ENCODE measurements around the gene PLGRKT. TPM values are rescaled to one million over a fixed set of nuclear protein-coding genes. Genes with fewer than 3 reads are reported as not detected.

The PLGRKT gene
- polyA plus RNA-seq, 1 donor from 2014 or later: 80.0 TPM

DNA sequence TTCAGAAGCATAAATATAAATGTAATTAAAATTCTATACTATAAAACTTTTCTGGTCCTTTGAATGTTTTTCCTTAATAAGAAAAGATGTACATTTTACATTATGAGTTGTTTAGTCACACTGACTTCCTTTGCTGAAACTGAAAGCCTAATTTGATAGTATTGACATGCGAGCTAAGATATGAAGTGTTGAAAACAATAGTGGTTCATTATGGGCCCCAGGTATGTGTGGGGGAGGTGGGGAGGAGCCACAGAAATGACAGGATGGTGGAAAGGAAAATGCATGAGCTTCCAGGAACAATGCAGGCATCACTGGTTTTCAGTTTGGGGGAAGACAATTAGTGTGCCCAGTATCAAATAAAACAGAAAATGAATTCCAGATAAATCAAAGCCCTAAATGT lies 62.6 kb downstream of the PLGRKT start:
- no peaks in the 10 kb centered on the region for H3K9me2 ChIP-seq (ENCODE audit: insufficient read depth, low read length)
- H3K4me3 ChIP-seq (ENCODE audit: low read length): no peak overlapping the region
- H3F3A ChIP-seq (ENCODE audit: insufficient read depth, low read length, poor library complexity, severe bottlenecking): no peaks in the 10 kb centered on the region
- H3K36me3 ChIP-seq (ENCODE audit: insufficient read depth, low read length): no peaks in the 10 kb centered on the region
- H4K20me1 ChIP-seq (ENCODE audit: insufficient read depth): no peaks in the 10 kb centered on the region
- no peak overlapping the region for H2AFZ ChIP-seq (ENCODE audit: low read depth, low read length)
- H3K9me3 ChIP-seq (ENCODE audit: low read length): no peaks in the 10 kb centered on the region
- no peak overlapping the region for H3K4me2 ChIP-seq (ENCODE audit: low read length)
- H3K27me3 ChIP-seq (ENCODE audit: insufficient read depth, low read depth, low read length): no peaks in the 10 kb centered on the region
- no peaks in the 10 kb centered on the region for H3K79me2 ChIP-seq (replicated peaks; ENCODE audit: insufficient read depth, low read length)
- H3K27ac ChIP-seq (ENCODE audit: low read length): no peak overlapping the region
- no peak overlapping the region for H3K9ac ChIP-seq (ENCODE audit: low read length)
- TF ChIP-seq EZH2 (IDR thresholded peaks at IDR 0.05; ENCODE audit: borderline replicate concordance, insufficient read depth, low read length, poor library complexity, severe bottlenecking) (no peak), MXI1 (conservative IDR thresholded peaks at IDR 0.05; ENCODE audit: poor library complexity, severe bottlenecking) (no peak), SMC3 (conservative IDR thresholded peaks at IDR 0.05; ENCODE audit: poor library complexity) (no peak)
- TF ChIP-seq, protein P1, sequence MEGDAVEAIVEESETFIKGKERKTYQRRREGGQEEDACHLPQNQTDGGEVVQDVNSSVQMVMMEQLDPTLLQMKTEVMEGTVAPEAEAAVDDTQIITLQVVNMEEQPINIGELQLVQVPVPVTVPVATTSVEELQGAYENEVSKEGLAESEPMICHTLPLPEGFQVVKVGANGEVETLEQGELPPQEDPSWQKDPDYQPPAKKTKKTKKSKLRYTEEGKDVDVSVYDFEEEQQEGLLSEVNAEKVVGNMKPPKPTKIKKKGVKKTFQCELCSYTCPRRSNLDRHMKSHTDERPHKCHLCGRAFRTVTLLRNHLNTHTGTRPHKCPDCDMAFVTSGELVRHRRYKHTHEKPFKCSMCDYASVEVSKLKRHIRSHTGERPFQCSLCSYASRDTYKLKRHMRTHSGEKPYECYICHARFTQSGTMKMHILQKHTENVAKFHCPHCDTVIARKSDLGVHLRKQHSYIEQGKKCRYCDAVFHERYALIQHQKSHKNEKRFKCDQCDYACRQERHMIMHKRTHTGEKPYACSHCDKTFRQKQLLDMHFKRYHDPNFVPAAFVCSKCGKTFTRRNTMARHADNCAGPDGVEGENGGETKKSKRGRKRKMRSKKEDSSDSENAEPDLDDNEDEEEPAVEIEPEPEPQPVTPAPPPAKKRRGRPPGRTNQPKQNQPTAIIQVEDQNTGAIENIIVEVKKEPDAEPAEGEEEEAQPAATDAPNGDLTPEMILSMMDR (IDR thresholded peaks at IDR 0.05; ENCODE audit: poor library complexity, severe bottlenecking): no peak

DNA sequence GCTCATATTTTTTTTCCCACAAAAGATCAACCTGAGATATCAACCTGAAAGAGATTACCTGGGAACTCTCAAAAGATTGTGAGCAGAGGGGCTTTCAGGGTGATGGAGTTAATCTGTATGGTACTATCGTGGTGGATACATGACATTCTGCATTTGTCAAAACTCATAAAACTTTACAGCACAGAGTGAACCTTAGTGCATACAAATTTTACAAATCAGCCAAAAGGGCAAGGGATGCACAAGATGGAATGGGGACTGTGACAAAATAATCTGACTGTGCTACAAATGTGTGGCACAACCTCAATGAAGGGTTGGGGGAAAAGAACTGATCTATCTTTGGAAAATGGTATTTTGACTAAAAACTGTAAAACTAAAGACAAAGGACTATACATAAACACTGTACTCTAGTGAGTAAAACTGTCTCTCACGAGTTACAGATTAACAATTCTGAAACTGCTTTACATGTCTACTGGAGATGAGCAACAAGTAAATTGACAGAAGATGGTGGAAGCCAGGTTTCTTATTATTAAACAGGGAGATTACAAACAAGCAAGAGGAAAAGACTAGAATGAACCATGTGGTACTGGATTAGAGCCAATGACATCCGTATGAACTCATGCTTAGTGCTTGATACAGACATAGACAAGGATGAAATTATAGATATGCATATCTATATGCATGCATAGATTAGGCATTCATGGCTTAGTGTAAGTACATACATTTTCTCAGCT lies 73.3 kb downstream of the PLGRKT start:
- H2AFZ ChIP-seq (ENCODE audit: low read depth, low read length): no peak overlapping the region
- no peak overlapping the region for H3K4me3 ChIP-seq (ENCODE audit: low read length)
- H3K36me3 ChIP-seq (ENCODE audit: insufficient read depth, low read length): no peaks in the 10 kb centered on the region
- H3K4me2 ChIP-seq (ENCODE audit: low read length): no peak overlapping the region
- no peaks in the 10 kb centered on the region for H3K9me2 ChIP-seq (ENCODE audit: insufficient read depth, low read length)
- H3K27ac ChIP-seq (ENCODE audit: low read length): no peak overlapping the region
- no peaks in the 10 kb centered on the region for H4K20me1 ChIP-seq (ENCODE audit: insufficient read depth)
- H3F3A ChIP-seq (ENCODE audit: insufficient read depth, low read length, poor library complexity, severe bottlenecking): no peaks in the 10 kb centered on the region
- H3K9ac ChIP-seq (ENCODE audit: low read length): no peak overlapping the region
- H3K27me3 ChIP-seq (ENCODE audit: insufficient read depth, low read depth, low read length): no peaks in the 10 kb centered on the region
- TF ChIP-seq RAD21 (conservative IDR thresholded peaks at IDR 0.05) (no peak), EZH2 (IDR thresholded peaks at IDR 0.05; ENCODE audit: borderline replicate concordance, insufficient read depth, low read length, poor library complexity, severe bottlenecking) (no peak), MXI1 (conservative IDR thresholded peaks at IDR 0.05; ENCODE audit: poor library complexity, severe bottlenecking) (no peak), SMC3 (conservative IDR thresholded peaks at IDR 0.05; ENCODE audit: poor library complexity) (no peak)
- H3K79me2 ChIP-seq (replicated peaks; ENCODE audit: insufficient read depth, low read length): no peaks in the 10 kb centered on the region
- peaks cover 4% of the 10 kb centered on the region for H3K9me3 ChIP-seq (ENCODE audit: low read length)

DNA sequence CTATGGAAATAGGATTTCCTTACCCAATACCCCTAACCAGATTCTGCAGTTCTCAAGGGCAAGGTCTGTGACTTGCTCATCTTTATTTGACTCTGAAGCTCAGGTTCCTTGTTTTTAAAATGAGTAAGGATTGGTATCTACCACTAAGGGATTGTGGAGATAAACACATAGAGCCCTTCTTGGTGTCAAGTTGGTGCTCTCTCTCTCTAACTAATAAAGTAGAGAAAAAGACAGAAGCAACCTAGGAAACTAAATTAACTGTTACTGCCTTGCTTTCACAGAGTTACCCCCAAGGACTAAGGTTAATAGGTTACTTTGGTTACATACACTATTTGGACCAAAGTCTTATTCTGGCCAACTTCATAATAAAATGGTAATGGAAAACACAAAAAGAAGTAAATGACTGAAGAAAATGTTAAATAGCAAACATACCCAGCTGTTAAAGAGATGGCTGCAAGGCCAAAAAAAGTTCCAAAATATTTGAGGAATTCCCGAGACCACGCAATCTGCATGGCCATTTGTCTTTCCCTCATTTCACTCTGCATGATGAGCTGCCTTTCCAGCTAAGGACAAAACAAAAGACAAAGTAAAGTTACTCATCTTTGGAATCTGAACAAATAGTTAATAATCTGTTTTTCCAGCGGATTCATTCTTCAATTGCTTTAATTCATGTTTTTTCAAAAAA lies 76.3 kb downstream of the PLGRKT start:
- H3K9me3 ChIP-seq (ENCODE audit: low read length): no peaks in the 10 kb centered on the region
- H3K27me3 ChIP-seq (ENCODE audit: insufficient read depth, low read depth, low read length): no peaks in the 10 kb centered on the region
- no peaks in the 10 kb centered on the region for H3K9me2 ChIP-seq (ENCODE audit: insufficient read depth, low read length)
- H2AFZ ChIP-seq (ENCODE audit: low read depth, low read length): no peak overlapping the region
- no peak overlapping the region for H3K27ac ChIP-seq (ENCODE audit: low read length)
- H3K79me2 ChIP-seq (replicated peaks; ENCODE audit: insufficient read depth, low read length): no peaks in the 10 kb centered on the region
- TF ChIP-seq, protein P1 (IDR thresholded peaks at IDR 0.05; ENCODE audit: poor library complexity, severe bottlenecking): no peak
- no peak for TF ChIP-seq POLR2AphosphoS5 (IDR thresholded peaks at IDR 0.05)
- no peak for TF ChIP-seq TAF1 (IDR thresholded peaks at IDR 0.05; ENCODE audit: low read depth)
- H3K9ac ChIP-seq (ENCODE audit: low read length): no peak overlapping the region
- no peaks in the 10 kb centered on the region for H4K20me1 ChIP-seq (ENCODE audit: insufficient read depth)
- H3K36me3 ChIP-seq (ENCODE audit: insufficient read depth, low read length): no peaks in the 10 kb centered on the region
- H3K4me3 ChIP-seq (ENCODE audit: low read length): no peak overlapping the region
- no peaks in the 10 kb centered on the region for H3F3A ChIP-seq (ENCODE audit: insufficient read depth, low read length, poor library complexity, severe bottlenecking)
- no peak overlapping the region for H3K4me2 ChIP-seq (ENCODE audit: low read length)
